VCaP (cell line): ENCODE results near the gene CSNK1E.
A peak's percentile ranks its signal among the peaks of the same experiment; 100 is the strongest.

Source experiments
- H3K27ac ChIP-seq: fragments of 450-650 bp; 2 replicates; pipeline ENCODE4 v1.5.1; 2017
- TF ChIP-seq, protein P1 (sequence below): fragments of 450-650 bp; conservative IDR thresholded peaks from 2 replicates; pipeline ENCODE4 v1.5.1; 2017; ENCODE audit warnings: mild to moderate bottlenecking, moderate library complexity

The CSNK1E gene

GRCh38 chr22:38266120-38266519, 51.1 kb downstream of the CSNK1E start:
- no peak overlapping the region for H3K27ac ChIP-seq
- TF ChIP-seq, protein P1, sequence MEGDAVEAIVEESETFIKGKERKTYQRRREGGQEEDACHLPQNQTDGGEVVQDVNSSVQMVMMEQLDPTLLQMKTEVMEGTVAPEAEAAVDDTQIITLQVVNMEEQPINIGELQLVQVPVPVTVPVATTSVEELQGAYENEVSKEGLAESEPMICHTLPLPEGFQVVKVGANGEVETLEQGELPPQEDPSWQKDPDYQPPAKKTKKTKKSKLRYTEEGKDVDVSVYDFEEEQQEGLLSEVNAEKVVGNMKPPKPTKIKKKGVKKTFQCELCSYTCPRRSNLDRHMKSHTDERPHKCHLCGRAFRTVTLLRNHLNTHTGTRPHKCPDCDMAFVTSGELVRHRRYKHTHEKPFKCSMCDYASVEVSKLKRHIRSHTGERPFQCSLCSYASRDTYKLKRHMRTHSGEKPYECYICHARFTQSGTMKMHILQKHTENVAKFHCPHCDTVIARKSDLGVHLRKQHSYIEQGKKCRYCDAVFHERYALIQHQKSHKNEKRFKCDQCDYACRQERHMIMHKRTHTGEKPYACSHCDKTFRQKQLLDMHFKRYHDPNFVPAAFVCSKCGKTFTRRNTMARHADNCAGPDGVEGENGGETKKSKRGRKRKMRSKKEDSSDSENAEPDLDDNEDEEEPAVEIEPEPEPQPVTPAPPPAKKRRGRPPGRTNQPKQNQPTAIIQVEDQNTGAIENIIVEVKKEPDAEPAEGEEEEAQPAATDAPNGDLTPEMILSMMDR = no peak

- H3K27ac ChIP-seq = no peak overlapping the region
- TF ChIP-seq, protein P1 = no peak
These were observed 52.9 kb downstream of the CSNK1E start for GRCh38 chr22:38264322-38264843.

- TF ChIP-seq, protein P1 = peak; percentile 4; the same call in 1 of the 2 replicates
- no peak overlapping the region for H3K27ac ChIP-seq
These were observed 55.0 kb downstream of the CSNK1E start for GRCh38 chr22:38262051-38262795.

DNA sequence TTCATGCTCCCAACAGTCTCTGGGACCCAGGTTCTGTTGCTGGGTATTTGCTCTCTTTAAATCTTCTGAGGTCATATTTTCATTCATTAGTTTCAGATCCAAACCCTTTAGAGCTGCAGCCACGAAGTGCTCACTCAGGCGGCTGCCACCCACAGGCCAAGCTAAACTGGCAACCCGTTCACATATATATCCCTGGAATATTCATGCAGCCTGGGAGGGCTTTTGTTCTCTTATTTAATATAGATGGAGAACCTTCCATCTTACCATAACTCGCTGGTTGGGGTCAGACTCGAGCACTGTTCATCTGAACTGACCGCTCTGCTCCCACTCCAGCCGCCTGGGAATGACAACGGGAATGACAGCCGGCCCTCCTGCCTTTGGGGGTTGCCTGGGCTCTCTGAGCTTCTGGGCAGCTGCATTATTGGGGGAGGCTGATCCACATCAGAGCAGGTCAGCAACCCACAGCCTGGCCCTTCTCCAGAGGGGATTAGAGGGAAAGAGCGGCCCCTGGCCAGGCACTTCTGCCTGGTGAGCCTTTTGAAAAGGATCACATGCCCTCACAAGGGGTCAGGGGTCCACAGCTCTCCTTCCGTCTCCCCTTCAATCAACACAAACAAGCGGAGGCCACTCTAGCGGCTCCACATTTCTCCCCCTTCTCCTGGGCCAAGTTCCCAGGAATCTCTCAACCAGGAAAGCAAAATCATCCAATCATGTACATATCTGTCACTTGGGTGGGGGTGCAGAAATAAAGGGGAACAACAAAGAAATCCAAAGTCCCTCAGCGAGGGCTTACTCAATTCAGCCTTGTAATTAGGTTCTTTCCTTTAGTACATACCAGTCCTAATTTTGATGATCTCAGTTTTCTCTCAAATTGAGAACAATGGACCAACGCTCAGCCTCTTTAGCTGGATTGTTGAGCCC, 56.2 kb downstream of the CSNK1E start:
- no peak overlapping the region for H3K27ac ChIP-seq
- TF ChIP-seq, protein P1 = no peak

GRCh38 chr22:38259370-38259769, 57.9 kb downstream of the CSNK1E start:
- peak overlapping the region; percentile 95; the same call in 1 of the 2 replicates for H3K27ac ChIP-seq
- TF ChIP-seq, protein P1 = no peak

DNA sequence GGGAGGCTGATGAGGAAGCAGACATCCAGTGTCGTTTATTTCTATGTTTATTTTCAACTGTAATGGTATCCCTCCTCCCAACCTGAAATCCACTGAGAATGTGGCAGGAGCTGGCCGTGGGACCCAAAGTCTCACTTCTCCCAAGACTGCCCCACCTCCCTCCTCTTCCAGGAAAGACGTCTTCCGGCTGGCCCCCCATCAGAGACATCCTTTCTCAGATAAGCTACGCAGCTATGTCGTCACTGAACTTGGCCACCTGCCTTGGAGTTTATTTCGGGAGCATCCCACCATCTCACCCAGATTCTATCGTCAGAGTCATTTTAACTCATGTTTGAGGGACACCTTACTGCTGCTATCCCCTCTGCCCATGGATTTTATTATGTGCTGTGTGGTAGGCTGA, 58.3 kb downstream of the CSNK1E start:
- H3K27ac ChIP-seq = peak overlapping the region; percentile 95
- TF ChIP-seq, protein P1 = no peak

GRCh38 chr22:38257650-38258250, 59.5 kb downstream of the CSNK1E start:
- peak overlapping the region; percentile 95 for H3K27ac ChIP-seq
- TF ChIP-seq, protein P1 = peak; percentile 42
